Limb (tissue), 2 donors: ENCODE results near the gene CYB5A.

Source experiments
- DNase-seq, 2 donors: peaks; one replicate each; pipeline ENCODE4 v3.0.0-alpha.2; 2016; ENCODE audit errors: extremely low spot score in 2 of 2

CYB5A gene

DNA sequence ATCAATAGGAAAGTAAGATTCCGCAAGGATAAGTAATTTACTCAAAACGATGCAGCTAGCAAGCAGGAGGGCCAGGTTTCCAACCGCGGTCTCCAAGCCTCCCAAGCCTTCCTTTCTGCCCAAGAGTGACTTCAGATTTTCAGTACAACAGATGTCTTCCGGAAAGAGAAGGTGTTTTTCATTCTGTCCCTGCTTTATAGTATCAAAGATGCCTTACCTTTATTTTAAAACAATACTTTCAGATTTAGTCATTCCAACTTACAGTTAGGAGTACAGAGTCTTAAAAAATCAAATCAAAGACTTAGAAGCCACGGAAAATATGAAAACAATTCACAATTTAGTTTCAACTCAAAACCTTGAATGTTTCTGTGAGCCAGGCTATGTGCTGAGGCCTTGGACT lies 43.6 kb downstream of the CYB5A start:
- no peak for DNase-seq

DNA sequence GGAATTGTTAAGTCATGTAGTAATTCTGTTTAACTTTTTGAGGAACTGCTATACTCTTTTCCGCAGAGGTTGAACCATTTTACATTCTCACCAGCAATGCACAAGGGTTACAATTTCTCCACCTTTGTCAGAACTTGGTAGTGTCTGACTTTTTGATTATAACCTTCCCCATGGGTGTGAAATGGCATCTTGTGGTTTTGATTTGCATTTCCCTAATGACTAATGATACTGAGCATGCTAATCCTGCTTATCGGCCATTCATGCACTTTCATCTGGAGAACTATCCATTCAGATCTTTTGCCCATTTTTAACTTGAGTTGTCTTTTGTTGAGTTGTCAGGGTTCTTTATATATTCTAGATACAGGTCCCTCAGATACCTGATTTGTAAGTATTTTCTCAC lies 47.2 kb downstream of the CYB5A start:
- DNase-seq = no peak

GRCh38 chr18:74243127-74243526 lies 48.6 kb downstream of the CYB5A start:
- no peak for DNase-seq

DNA sequence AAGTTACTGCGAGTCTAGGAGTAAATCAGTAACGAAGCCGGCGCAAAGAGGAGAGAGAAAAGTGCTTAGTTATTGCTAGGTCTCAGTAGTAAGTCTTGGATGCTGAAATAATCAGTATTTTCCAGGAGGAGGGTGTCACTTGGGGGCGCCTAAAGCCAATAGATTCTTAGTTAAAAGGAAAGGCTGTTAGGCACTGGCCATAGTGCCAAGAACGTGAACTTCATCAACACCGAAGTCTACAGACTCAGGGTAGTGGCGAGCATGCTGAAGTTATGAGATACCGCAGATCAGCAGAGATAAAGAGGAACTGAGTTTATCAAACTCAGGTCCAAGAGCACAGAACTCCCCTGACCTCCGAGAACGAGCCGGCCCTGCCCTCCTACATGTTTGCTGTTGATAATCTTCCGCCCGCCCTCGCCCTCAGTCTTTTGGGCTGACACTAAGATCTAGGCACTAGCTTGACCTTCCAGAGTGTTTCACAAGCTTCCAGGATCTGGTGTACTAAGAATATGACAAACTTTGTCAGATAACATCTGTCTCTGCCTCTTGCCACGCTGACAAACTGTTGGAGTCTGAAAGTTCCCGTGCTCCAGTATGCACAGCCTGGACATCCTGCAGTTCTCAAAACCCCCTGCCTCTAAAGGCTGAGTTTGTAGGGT lies 49.2 kb downstream of the CYB5A start:
- DNase-seq = no peak

DNA sequence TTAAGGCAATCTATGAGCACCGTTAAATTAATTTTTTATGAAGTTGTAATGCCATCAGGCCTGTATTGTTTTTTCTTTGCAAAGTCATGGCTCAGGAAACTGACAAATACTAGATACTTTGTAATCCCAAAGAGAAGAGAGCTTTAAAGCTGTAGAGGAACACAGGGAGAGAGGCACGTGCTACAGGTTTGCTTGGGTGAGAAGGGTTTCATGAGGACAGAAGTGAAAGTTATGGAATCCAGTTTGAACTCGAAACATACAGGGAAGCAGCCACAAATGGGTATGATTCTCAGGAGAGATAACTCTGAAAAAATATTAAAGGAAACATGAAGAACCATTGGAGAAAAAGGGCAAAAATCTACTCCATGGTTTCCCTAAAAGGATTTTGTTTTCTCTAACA lies 49.8 kb downstream of the CYB5A start:
- DNase-seq = no peak

DNA sequence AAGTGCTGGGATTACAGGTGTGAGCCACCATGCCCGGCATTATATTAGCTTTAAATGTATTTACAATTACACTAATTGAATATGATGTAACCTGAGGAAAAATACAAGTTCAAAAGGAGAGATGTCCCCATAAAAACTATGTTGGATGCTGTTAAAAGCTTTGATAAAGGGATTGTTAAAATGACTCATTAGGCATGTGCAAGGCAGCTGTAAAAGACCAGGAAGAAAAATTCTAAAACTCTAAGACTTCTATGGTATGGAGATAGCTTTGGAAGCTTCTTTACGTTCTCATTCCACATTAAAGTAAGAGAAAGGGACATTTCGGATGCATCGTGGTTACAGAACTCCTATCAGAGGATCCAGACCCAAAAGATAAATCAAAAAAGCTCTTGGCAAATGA lies 50.3 kb downstream of the CYB5A start:
- no peak for DNase-seq

GRCh38 chr18:74239567-74239966 lies 52.2 kb downstream of the CYB5A start:
- no peak for DNase-seq

DNA sequence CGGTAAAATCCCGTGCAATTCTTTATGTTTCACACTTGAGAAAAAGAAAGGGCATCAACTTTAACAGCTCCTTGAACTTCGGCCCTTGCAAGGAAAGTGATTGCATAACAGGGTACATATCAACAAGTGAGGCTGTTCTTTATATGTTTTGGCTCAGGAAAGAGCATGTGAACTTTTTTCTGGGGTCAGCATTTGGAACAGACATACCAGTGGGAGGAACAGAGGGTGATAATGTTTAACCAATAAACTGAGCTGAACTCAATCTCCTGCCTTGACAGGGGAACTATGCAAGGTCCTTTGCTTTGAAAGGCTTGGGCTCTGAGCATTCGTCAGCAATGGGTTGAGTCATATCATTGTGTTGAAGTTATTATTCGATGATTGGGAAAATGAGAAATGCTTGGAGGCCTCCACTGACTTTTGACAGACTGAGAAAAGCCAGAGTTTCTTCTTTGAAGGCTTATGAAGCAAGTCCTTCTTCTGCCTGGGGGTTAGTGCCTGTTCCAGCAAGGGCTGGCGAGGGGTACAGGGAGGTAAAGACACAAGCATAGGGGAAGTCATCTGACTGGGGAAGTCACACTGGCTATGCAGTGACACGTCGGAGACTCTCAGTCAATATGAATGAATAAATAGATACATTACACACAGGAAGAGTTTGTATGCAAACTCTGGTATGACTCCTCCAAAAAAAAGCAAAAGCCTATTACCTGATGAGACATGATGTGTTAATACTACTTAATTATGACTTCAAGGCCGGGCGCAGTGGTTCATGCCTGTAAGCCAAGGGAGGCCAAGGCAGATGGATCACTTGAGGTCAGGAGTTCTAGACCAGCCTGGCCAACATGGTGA lies 57.2 kb downstream of the CYB5A start:
- no peak for DNase-seq

GRCh38 chr18:74233933-74234325 lies 57.8 kb downstream of the CYB5A start:
- DNase-seq = no peak

DNA sequence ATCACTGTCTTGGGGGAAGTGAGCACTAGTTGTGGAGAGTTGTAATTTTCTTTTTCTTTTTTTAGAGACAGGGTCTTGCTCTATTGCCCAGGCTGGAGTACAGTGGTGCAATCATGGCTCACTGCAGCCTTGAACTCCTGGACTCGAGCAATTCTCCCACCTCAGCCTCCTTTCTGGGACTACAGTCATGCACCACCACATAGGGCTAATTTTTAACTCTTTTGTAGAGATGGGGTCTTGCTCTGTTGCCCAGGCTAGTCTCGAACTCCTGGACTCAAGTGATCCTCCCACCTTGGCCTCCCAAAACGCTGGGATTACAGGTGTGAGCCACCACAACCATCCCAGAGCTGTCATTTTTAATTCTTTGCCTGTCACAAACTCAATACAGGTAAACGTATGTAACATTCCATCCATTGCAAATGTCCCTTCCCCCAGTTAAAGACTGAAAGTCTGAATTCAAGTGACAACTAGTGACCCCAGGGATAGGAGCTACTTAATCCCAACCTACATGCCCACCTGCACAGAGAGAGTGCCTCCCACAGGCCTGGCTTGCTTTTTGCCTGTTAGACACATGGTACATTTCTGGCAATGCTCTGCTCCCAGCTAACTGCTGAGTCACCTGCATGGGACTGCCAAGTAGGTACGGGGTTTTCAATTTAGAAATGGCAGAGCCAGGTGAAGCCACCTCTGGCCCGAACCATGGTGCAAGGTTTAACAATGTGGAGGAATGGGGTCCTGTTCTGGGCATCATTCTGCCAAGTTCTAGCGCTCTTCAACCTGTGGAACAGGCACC lies 60.6 kb downstream of the CYB5A start:
- DNase-seq = no peak

DNA sequence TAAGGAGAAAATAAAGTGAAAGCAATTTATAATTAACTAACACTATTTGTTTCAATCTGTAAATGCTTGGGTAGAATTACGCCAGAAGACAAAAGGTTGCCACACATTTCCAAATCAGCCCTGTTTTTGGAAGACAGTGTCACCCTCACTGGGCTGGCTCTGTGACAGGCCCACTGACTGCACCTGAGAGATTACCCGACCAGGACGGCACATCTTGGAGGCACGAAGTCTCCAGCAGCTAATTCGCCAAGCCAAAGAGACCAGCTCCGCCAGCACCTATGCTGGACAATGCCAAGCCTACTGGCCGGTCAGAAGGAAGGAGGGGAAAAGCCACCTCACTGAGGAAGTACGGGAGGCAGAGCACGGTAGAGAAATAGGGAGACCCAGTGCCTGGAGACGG lies 61.9 kb downstream of the CYB5A start:
- no peak for DNase-seq

- no peak for DNase-seq
Measured at GRCh38 chr18:74229005-74229404, 62.8 kb downstream of the CYB5A start.

GRCh38 chr18:74228312-74228711 lies 63.5 kb downstream of the CYB5A start:
- no peak for DNase-seq

DNA sequence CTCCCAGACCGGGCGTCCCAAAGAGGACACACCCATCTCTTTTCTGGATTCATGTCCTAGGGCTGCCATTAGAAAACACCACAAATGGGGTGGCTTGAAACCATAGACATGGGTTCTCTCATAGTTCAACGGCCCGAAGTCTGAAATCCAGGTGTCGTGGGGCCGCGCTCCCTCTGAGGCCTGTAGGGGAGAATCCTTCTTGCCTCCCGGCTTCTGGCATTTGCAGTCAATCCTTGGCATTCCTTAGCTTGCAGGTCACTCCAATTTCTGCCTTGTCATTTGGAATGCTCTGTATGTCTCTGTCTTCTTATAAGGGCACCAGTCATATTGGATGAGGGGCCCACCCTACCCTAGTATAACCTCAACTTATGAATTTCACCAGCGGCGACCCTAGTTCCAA lies 65.1 kb downstream of the CYB5A start:
- DNase-seq = no peak

DNA sequence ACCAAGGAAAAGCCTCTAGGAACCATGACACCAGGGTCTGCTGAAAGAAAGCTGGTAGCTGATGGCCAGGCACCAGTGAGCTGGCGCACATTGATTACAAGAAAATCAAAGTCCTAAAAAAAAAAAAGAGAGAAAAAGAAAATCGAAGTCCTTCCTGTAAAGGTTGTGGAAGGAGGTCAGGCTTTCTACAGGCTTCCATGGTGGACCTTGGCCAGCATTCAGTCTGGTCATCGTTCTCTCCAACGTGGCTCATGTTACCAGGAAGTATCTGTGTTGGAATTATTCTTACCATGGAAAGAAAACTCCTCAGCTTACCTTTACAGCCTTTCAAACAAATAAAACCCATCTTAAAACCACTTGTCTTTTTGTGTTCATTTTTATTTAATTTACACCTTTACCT lies 65.6 kb downstream of the CYB5A start:
- DNase-seq = no peak

DNA sequence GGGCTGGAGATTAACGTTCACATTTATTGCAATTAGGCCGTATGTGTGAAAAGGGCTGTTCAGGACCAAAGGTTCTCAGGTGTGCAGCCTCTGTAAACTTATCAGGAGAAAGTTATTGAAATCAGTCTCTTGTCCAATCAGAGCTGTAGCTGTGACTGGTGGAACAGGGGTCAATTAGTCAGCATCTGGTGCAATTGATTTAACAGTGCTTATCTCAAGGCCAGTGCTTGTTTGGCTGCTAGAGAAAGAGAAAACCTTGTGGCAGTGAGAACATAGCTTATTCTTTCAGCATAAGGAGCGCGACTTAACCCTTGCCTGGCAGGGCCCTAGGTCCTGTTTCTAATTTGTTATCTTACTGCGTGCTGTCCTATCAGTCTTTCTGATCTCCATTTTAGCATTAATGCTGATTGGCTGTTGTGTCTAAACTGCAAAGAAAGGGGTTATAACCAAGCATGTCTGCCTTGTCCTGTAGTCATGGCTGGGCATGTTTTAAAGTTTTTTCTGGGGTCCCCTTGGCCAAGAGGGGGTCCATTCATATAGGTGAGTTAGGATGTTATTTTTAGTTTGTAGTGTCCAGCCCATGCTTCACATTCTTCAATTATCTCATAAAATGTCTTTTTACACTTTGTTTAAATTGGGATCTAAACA lies 66.4 kb downstream of the CYB5A start:
- DNase-seq = no peak

DNA sequence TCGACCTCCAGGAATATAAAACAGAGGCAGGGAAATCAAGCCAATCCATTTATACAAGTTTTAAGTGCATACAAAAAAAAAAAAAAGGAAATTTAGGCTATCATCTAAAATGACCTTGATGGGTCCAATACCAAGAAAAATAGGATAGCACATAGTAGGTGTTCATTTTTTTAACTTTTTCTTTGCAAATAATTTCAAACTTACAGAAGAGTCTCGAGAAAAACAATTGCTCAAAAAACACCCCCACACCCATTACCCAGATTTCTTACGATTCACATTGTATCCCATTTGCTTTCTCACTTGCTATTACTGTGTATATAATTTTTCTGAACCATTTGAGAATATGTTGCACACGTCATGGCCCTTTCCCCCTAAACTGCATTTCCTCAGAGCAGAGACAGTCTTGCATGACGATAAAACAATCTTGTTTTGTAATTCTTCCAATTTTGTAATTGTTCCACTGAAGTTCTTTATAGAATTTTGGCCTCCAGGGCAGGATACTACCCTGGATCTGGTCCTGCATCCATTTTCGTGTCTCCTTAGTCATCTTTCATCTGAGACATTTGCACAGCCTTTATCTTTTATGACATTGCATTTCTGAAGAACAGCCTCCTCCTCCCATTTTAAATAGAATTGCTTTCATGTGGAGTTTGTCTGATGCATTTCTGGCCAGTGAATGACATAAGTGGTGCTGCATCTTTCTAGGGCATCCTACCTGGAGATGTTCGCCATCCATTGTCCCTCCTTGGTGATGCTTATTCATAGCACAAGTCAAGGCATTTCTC lies 68.9 kb downstream of the CYB5A start:
- no peak for DNase-seq

GRCh38 chr18:74221081-74221480 lies 70.7 kb downstream of the CYB5A start:
- DNase-seq = no peak

GRCh38 chr18:74219056-74219455 lies 72.7 kb downstream of the CYB5A start:
- no peak for DNase-seq

GRCh38 chr18:74217476-74218143 lies 74.2 kb downstream of the CYB5A start:
- DNase-seq = no peak
